T-helper 2 cell treated with Interferon-gamma antibody and Interleukin-4, amounts not matched to agents 5 μg/mL and 100 μg/mL, for 36 hours (primary cell): ENCODE data around the gene ZSWIM6.

ENCODE experiments used
- DNase-seq: peaks from one replicate; pipeline ENCODE4 v3.0.0; 2021; ENCODE audit warnings: low spot score
- H3K27ac Mint-ChIP-seq: one replicate; pipeline ENCODE4 v1.8.0; 2021; ENCODE audit warnings: mild to moderate bottlenecking, mixed read lengths
- H3K27me3 Mint-ChIP-seq: one replicate; pipeline ENCODE4 v1.8.0; 2021; ENCODE audit warnings: low read depth, mixed read lengths
- H3K36me3 Mint-ChIP-seq: one replicate; pipeline ENCODE4 v1.8.0; 2021; ENCODE audit warnings: low read depth, mixed read lengths
- H3K4me1 Mint-ChIP-seq: one replicate; pipeline ENCODE4 v1.8.0; 2021; ENCODE audit warnings: low read depth, mixed read lengths
- H3K4me3 Mint-ChIP-seq: one replicate; pipeline ENCODE4 v1.8.0; 2022; ENCODE audit warnings: mild to moderate bottlenecking, moderate library complexity, mixed read lengths
- H3K9me3 Mint-ChIP-seq: one replicate; pipeline ENCODE4 v1.8.0; 2021; ENCODE audit warnings: mixed read lengths

ZSWIM6 gene

DNA sequence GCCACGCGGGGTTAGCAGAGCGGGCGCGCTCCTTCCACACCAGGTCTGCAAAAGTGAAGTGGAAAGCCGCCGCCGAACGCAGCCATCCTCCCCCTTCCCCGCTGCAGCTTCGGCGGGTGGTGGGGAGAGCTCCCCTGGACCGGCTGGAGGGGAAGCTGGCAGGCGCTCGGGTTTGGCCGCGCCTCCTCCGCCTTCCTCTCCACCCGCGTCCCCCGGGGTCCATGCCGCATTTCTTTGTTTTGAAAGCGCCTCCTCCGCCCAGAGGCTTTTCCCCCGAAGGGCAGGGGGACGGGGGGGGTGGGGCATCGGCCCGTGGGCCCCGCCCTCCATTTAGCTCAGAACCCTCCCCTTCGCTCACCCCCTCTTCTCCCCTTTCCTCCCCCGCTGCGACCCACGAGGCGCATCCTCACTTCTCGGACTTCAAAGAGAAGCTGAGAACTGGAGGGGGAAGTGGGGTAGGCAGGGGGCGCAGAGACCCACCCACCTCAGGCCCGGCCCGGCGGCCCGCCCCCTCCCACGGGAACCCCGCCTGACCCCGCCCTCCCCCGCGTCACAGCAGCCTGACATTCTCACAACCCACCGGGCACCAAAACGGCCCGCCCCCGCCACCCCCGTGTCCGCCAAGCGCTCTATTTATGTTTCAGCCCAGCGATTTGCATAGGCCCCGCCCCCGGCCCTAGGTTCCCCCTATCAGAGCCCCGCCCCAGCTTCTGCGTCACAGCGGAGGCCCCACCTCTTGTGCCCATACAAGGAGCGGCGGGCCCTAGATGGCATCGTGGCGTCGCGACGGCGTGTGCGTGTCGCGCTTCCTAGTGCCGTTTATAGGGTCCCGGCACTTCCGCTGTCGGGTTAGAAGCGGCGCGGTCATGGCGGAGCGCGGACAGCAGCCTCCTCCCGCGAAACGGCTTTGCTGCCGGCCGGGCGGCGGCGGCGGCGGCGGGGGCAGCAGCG, at the start of gene ZSWIM6:
TSS of gene ZSWIM6 (plus strand) at position 852 of the 951 bp plus-strand sequence. CDS start at position 867, 15 bp downstream.
- Mint-ChIP-seq H3K27me3 (peaks cover 39% of the 10 kb centered on the region), H3K36me3 (peaks cover 15% of the 10 kb centered on the region), H3K27ac (peak within 1 kb of the TSS; percentile 98), H3K4me3 (peak within 1 kb of the TSS; percentile 95), H3K4me1 (peaks cover 43% of the 10 kb centered on the region), H3K9me3 (no peaks in the 10 kb centered on the region)
- peak; percentile 96 for DNase-seq

DNA sequence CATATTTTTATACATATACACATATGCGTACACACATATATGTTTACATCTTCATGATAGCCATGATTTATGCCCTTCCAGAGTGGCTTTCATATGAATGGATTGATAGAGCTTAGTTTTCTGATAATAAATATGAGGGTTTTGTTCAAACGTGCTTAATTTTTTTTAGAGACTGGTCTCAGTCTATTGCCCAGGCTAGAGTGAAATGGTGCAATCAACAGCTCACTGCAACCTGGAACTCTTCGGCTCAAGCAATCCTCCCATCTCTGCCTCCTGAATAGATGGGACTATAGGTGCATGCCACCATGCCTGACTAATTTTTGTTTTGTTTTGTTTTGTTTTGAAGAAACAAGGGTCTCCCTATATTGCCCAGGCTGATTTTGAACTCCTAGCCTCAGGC, 48.6 kb upstream of the ZSWIM6 start:
- Mint-ChIP-seq H3K4me1 (peaks cover 2% of the 10 kb centered on the region), H3K4me3 (no peak overlapping the region), H3K27ac (no peak overlapping the region), H3K36me3 (no peaks in the 10 kb centered on the region), H3K27me3 (no peaks in the 10 kb centered on the region), H3K9me3 (no peaks in the 10 kb centered on the region)
- no peak for DNase-seq

DNA sequence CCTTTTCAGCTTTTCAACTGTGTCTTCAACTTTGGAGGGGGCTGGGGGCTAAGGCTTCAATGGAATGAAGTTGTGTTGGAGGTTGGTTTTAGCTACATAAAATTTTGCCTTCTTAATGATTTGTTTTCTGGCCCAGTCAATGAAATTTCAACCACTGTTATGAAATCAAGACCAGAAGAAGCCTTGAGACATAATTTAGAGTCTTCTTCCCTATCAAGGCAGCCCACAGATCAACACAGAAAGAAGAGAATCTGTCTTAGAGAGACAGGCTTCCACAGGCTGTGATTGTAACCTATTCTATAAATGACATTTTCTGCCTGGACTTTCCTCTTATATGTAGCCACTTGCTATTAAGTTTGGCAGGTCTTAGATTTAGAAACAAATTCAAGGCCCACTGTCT, 46.5 kb upstream of the ZSWIM6 start:
- H3K36me3 Mint-ChIP-seq = no peaks in the 10 kb centered on the region
- H3K4me3 Mint-ChIP-seq = no peak overlapping the region
- no peak overlapping the region for H3K27ac Mint-ChIP-seq
- H3K9me3 Mint-ChIP-seq = no peaks in the 10 kb centered on the region
- peaks cover 2% of the 10 kb centered on the region for H3K4me1 Mint-ChIP-seq
- DNase-seq = no peak
- H3K27me3 Mint-ChIP-seq = no peaks in the 10 kb centered on the region

DNA sequence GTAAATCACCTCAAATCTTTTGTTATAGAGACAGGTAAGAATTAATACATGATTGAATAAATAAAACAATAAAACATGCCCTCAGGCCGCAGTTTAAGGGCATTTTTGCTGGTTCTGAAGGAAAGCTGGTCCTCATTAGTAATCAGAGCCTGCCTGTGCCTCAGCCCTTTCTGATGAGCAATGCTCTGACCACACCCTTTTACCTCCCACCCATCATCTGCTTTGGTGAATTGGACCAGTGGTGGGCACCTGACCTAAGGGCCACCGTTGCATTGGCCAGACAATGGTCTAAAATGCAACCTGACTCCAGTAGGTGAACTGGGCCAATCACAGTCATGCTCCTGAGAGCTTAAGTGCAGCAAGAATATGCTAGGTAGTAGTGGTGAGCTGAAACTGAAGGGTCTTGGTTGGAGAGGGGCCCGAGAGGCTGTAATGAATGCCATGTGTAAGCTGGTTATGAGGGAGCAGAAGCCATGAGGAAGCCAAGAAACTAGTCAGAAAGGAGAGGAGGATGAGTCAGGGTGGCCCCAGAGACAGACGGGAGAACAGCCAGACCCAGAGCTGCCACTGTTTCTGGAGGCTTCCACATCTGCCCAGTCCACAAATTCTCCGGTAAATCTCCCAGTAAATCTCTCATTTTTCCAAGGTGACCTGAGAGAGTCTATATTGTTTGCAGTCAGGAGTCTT, 45.5 kb upstream of the ZSWIM6 start:
- H3K36me3 Mint-ChIP-seq = no peaks in the 10 kb centered on the region
- H3K27ac Mint-ChIP-seq = no peak overlapping the region
- H3K4me1 Mint-ChIP-seq = peaks cover 5% of the 10 kb centered on the region
- no peaks in the 10 kb centered on the region for H3K9me3 Mint-ChIP-seq
- no peak overlapping the region for H3K4me3 Mint-ChIP-seq
- no peak for DNase-seq
- H3K27me3 Mint-ChIP-seq = no peaks in the 10 kb centered on the region

DNA sequence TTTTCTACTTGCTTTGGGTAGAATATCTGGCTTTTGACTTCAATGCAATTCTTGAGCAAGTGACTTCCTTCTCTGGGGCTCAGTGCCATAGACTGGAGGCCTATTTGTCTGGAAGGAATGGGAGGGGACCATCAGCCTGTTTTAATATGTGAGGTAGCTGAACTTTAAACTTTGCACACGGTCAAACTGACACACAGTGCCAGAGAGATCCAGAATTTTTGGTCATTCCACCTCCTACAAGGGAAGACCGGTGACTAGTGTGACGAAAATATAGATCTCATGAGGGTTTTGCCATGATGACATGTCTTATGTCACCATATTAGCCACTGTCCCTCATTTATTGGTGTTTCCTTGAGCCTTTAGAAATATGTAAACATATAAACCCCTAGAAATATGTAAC, 44.6 kb upstream of the ZSWIM6 start:
- Mint-ChIP-seq H3K4me1 (peaks cover 5% of the 10 kb centered on the region), H3K4me3 (no peak overlapping the region), H3K27ac (no peak overlapping the region), H3K36me3 (no peaks in the 10 kb centered on the region), H3K27me3 (no peaks in the 10 kb centered on the region), H3K9me3 (no peaks in the 10 kb centered on the region)
- DNase-seq = no peak

DNA sequence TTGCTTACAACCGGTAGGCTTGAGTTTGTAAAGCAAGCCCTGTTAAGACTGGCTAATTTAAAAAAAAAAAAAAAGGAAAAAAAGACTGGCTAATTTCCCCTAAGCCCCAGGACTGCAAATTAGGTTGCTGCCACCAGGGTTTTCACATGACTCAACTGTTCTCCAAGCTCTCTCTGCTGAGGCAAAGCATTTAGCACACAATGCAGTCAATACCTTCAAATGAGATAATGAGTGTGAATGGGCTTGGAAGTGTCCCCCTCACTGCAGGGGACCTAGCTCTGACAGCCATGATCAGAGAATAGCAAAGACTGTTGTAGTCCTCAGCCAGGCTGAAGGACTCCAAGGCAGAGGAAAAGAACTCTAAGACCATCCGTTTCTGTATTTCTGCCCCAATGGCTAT, 42.8 kb upstream of the ZSWIM6 start:
- DNase-seq = no peak
- Mint-ChIP-seq H3K4me1 (peaks cover 6% of the 10 kb centered on the region), H3K36me3 (no peaks in the 10 kb centered on the region), H3K4me3 (no peak overlapping the region), H3K27ac (no peak overlapping the region), H3K9me3 (no peaks in the 10 kb centered on the region), H3K27me3 (no peaks in the 10 kb centered on the region)

DNA sequence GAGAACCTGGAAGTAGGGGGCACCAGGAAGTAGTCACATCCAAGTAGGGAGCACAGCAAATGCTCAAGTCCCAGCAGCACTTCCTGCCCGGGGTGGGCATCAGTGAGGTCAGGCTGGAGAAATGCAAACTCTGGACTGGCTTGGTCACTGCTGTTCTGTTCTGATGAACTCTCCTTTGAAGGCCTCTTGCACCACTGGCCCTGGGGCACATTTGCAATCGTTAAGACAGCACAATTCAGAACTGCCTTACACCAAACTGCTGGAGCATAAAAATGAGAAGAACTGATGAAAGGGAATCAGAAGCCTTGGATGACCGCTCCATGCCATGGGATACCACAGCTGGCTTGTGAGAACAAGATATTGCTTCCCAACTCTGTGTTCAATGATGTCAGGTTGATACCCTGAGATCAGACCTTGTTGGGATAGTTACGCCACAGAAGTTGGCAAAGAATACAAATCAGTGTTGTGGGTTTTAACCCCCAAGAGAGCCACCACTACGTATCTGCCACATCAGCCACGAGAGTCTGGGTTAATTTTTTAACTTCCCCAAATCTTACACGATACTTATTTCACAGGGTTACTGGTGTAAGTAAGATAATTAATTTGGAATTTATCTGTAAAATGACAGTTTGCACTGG, 42.3 kb upstream of the ZSWIM6 start:
- Mint-ChIP-seq H3K36me3 (no peaks in the 10 kb centered on the region), H3K27ac (no peak overlapping the region), H3K27me3 (no peaks in the 10 kb centered on the region), H3K4me3 (no peak overlapping the region), H3K4me1 (peaks cover 6% of the 10 kb centered on the region), H3K9me3 (no peaks in the 10 kb centered on the region)
- DNase-seq = no peak

DNA sequence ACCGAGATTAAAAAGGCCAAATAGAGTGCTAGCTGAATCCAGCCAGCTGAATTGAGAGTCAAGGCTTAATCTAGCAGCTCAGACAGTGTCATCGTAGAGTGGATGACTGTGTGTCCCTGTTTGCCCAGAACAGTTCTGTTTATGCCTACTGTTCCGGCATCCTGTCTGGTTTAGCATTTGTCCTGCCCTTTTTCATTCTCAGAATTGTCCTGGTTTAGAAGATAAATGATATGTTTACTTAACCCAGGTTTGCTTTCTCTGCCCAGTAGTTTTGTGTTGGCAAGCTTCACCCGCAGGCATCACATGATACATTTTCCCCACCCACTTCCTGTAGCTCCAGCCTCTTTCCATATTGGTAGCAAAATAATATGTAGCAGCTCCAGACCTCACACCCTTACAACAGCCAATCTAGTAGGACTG, 41.3 kb upstream of the ZSWIM6 start:
- H3K9me3 Mint-ChIP-seq = no peaks in the 10 kb centered on the region

DNA sequence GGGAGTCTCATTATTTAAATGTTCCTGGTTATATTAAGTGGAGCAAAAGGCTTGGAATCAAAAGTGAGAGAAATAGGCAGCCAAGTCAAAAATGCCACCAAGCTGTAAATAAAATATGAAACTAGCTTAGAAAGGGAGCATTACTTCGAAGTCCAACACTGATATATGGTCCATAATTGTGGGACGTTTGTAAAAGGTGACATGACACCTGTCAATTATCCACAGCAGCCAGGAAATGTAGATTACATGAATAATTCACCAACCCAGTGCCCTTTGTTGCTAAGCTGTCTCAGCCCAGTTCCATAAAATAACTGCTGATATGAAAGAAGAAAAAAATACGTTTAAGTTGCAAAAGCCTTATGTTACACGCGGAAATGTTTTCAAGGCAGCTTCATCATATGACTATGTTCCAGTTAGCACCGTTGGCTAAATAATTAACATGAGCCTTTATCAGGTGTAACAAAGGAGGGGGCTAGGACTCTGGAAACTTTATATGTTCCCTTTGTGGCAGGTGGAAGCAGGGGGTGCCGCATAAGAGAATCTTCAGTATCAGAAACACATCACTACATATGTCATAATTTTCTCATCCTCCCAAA, 39.9 kb upstream of the ZSWIM6 start:
- Mint-ChIP-seq H3K27ac (no peak overlapping the region), H3K36me3 (no peaks in the 10 kb centered on the region), H3K4me1 (peaks cover 8% of the 10 kb centered on the region), H3K27me3 (no peaks in the 10 kb centered on the region), H3K9me3 (no peaks in the 10 kb centered on the region), H3K4me3 (no peak overlapping the region)
- no peak for DNase-seq

More for the DNA sequence above, 41.3 kb upstream of the ZSWIM6 start:
- Mint-ChIP-seq H3K27me3 (no peaks in the 10 kb centered on the region), H3K4me1 (peaks cover 6% of the 10 kb centered on the region), H3K27ac (no peak overlapping the region), H3K36me3 (no peaks in the 10 kb centered on the region), H3K4me3 (no peak overlapping the region)
- DNase-seq = no peak

DNA sequence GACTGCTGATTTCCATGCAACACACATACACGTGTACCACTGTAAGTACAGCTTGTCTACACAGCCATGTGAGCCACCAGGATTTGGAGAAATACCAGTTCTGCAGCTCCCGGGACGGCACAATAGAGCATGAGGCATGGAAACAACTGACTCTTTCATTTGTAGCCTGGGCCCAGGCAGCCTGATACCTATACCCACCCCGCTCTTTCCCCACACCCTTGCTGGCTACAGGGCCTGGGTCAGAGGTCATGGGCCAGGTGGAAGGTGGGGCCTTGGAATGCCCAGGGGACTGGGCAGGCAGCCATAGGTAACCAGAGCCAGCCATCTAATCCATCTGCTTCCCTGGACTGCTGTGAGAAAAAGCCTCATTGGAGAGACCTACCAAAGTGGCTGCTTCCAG, 39.0 kb upstream of the ZSWIM6 start:
- Mint-ChIP-seq H3K4me1 (peaks cover 11% of the 10 kb centered on the region), H3K27ac (no peak overlapping the region), H3K4me3 (no peak overlapping the region), H3K36me3 (no peaks in the 10 kb centered on the region), H3K9me3 (no peaks in the 10 kb centered on the region), H3K27me3 (no peaks in the 10 kb centered on the region)
- DNase-seq = no peak

DNA sequence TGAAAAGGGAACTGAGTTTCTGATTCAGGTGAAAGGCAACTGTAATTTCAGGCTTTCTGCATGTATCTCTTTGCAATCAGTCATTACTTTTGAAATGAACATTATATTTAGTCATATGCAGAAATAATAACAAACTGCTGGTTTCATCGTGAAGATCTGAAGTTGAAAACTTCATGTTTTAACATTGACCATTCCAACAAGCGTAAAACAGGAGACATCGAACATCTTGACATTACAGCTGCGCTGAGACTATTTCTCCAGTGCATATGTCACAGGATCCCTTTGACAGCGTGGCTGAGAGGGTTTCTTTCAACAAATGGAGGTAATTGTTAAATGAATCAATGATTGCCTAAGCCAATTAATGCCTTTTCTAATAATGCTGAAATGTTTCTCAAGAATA, 38.2 kb upstream of the ZSWIM6 start:
- Mint-ChIP-seq H3K9me3 (no peaks in the 10 kb centered on the region), H3K27me3 (no peaks in the 10 kb centered on the region), H3K4me3 (no peak overlapping the region), H3K4me1 (peaks cover 13% of the 10 kb centered on the region), H3K36me3 (no peaks in the 10 kb centered on the region), H3K27ac (no peak overlapping the region)
- DNase-seq = no peak

DNA sequence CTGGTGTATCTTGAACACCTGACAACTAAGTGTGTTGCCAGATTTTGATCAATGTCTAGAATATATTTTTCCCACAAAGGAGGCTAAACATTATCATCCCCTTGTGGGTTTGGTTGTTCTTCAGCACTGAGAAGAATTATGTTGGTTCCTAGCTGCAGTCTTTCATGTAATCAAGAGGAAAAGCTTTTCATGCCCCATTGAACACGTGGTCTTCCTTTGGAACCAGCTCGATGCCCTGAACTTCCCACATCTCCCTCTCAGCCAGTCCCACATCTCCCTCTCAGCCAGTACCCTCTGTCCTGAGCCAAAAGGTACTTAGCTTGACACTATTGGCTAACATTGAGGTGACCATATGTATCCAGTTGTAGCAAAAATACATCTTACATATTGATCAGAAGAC, 36.7 kb upstream of the ZSWIM6 start:
- Mint-ChIP-seq H3K4me3 (no peak overlapping the region), H3K27ac (no peak overlapping the region), H3K9me3 (no peaks in the 10 kb centered on the region), H3K27me3 (no peaks in the 10 kb centered on the region), H3K36me3 (no peaks in the 10 kb centered on the region), H3K4me1 (peaks cover 13% of the 10 kb centered on the region)
- DNase-seq = no peak

DNA sequence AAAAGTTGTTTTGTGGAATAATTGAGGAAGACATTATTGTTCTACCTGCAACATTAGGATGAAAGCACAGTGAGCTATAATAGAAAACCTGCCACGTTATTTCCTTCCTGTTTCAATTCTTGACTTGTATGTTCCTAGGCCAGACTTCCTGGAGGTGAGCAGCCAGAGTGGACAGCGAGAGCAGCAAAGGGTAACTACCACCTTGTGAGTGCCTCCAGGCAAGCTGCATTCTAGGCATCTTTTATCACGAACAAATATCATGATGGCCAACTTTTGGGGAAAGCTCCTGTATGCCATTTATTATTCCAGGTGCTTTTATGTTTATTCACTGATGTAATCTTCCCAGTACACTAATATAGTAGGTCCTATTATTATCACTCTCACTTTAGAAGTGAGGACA, 34.0 kb upstream of the ZSWIM6 start:
- Mint-ChIP-seq H3K9me3 (no peaks in the 10 kb centered on the region), H3K4me3 (no peak overlapping the region), H3K4me1 (peaks cover 11% of the 10 kb centered on the region), H3K27ac (no peak overlapping the region), H3K27me3 (no peaks in the 10 kb centered on the region), H3K36me3 (no peaks in the 10 kb centered on the region)
- DNase-seq = no peak

DNA sequence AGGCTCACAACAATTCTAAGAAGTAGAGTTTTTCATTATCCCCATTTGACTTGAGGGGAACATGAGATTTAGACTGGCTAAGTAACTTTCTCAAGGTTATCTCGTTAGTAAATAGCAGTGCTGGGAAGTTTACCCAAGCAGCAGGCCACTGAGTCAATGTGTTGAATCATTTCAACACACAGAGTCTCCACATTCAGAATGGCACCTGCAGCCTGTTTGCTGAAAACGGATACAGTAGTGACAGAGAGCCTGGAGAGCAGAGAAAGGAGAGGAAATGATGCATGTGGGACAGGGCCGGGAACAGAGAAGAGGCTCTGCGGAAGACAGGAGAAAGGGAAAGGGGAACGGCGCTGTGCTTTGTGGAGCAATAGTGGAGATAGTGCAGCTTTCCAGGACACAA, 33.5 kb upstream of the ZSWIM6 start:
- Mint-ChIP-seq H3K9me3 (no peaks in the 10 kb centered on the region), H3K36me3 (no peaks in the 10 kb centered on the region), H3K4me3 (no peak overlapping the region), H3K27ac (no peak overlapping the region), H3K27me3 (no peaks in the 10 kb centered on the region), H3K4me1 (peaks cover 15% of the 10 kb centered on the region)
- no peak for DNase-seq
